T-helper 2 cell treated with Interferon-gamma antibody and Interleukin-4, amounts not matched to agents 5 μg/mL and 100 μg/mL, for 36 hours (primary cell): Measurements from ENCODE around the gene BRIP1.
"Not testable (repeated sequence)": the region's sequence is repeated elsewhere in the genome, so short reads cannot be mapped to it uniquely, and the experiment has no call there.

Source experiments
- DNase-seq: peaks from one replicate; pipeline ENCODE4 v3.0.0; 2021; ENCODE audit warnings: low spot score
- H3K27ac Mint-ChIP-seq: one replicate; pipeline ENCODE4 v1.8.0; 2021; ENCODE audit warnings: mild to moderate bottlenecking, mixed read lengths
- H3K27me3 Mint-ChIP-seq: one replicate; pipeline ENCODE4 v1.8.0; 2021; ENCODE audit warnings: low read depth, mixed read lengths
- H3K36me3 Mint-ChIP-seq: one replicate; pipeline ENCODE4 v1.8.0; 2021; ENCODE audit warnings: low read depth, mixed read lengths
- H3K4me1 Mint-ChIP-seq: one replicate; pipeline ENCODE4 v1.8.0; 2021; ENCODE audit warnings: low read depth, mixed read lengths
- H3K4me3 Mint-ChIP-seq: one replicate; pipeline ENCODE4 v1.8.0; 2022; ENCODE audit warnings: mild to moderate bottlenecking, moderate library complexity, mixed read lengths
- H3K9me3 Mint-ChIP-seq: one replicate; pipeline ENCODE4 v1.8.0; 2021; ENCODE audit warnings: mixed read lengths

BRIP1 gene

GRCh38 chr17:61878520-61878919, 15.2 kb upstream of the BRIP1 start:
- Mint-ChIP-seq H3K4me3 (no peak overlapping the region), H3K36me3 (peaks cover 26% of the 10 kb centered on the region)

GRCh38 chr17:61877837-61878236, 14.5 kb upstream of the BRIP1 start:
- Mint-ChIP-seq H3K9me3 (no peaks in the 10 kb centered on the region), H3K36me3 (peaks cover 25% of the 10 kb centered on the region), H3K27ac (no peak overlapping the region), H3K4me1 (peaks cover 3% of the 10 kb centered on the region), H3K4me3 (no peak overlapping the region), H3K27me3 (no peaks in the 10 kb centered on the region)
- no peak for DNase-seq

More at GRCh38 chr17:61878520-61878919, 15.2 kb upstream of the BRIP1 start:
- no peak for DNase-seq
- Mint-ChIP-seq H3K27me3 (no peaks in the 10 kb centered on the region), H3K4me1 (peaks cover 3% of the 10 kb centered on the region), H3K27ac (no peak overlapping the region), H3K9me3 (no peaks in the 10 kb centered on the region)

GRCh38 chr17:61875804-61876203, 12.5 kb upstream of the BRIP1 start:
- H3K4me3 Mint-ChIP-seq = no peak overlapping the region
- peaks cover 3% of the 10 kb centered on the region for H3K4me1 Mint-ChIP-seq
- DNase-seq = no peak
- peaks cover 27% of the 10 kb centered on the region for H3K36me3 Mint-ChIP-seq
- no peaks in the 10 kb centered on the region for H3K9me3 Mint-ChIP-seq
- H3K27ac Mint-ChIP-seq = no peak overlapping the region
- H3K27me3 Mint-ChIP-seq = no peaks in the 10 kb centered on the region

GRCh38 chr17:61875285-61875684, 12.0 kb upstream of the BRIP1 start:
- Mint-ChIP-seq H3K9me3 (no peaks in the 10 kb centered on the region), H3K27me3 (no peaks in the 10 kb centered on the region), H3K36me3 (peaks cover 24% of the 10 kb centered on the region), H3K27ac (no peak overlapping the region), H3K4me1 (peaks cover 3% of the 10 kb centered on the region), H3K4me3 (no peak overlapping the region)
- DNase-seq = no peak

GRCh38 chr17:61874075-61874474, 10.7 kb upstream of the BRIP1 start:
- Mint-ChIP-seq H3K27me3 (no peaks in the 10 kb centered on the region), H3K4me3 (no peak overlapping the region), H3K4me1 (peaks cover 3% of the 10 kb centered on the region), H3K9me3 (no peaks in the 10 kb centered on the region), H3K27ac (no peak overlapping the region), H3K36me3 (peaks cover 29% of the 10 kb centered on the region)
- no peak for DNase-seq

- Mint-ChIP-seq H3K36me3 (peaks cover 19% of the 10 kb centered on the region), H3K4me1 (peaks cover 3% of the 10 kb centered on the region), H3K27ac (no peak overlapping the region), H3K4me3 (no peak overlapping the region), H3K9me3 (no peaks in the 10 kb centered on the region), H3K27me3 (no peaks in the 10 kb centered on the region)
- no peak for DNase-seq
Observed at GRCh38 chr17:61872099-61872498, 8.8 kb upstream of the BRIP1 start.

GRCh38 chr17:61869138-61869537, 5.8 kb upstream of the BRIP1 start:
- peaks cover 6% of the 10 kb centered on the region for H3K4me1 Mint-ChIP-seq
- no peak overlapping the region for H3K27ac Mint-ChIP-seq
- H3K9me3 Mint-ChIP-seq = no peaks in the 10 kb centered on the region
- no peaks in the 10 kb centered on the region for H3K27me3 Mint-ChIP-seq
- peaks cover 13% of the 10 kb centered on the region for H3K36me3 Mint-ChIP-seq
- DNase-seq = no peak
- no peak overlapping the region for H3K4me3 Mint-ChIP-seq

GRCh38 chr17:61868074-61868473, 4.7 kb upstream of the BRIP1 start:
- H3K4me3 Mint-ChIP-seq = no peak overlapping the region
- DNase-seq = no peak
- H3K4me1 Mint-ChIP-seq = peaks cover 9% of the 10 kb centered on the region
- no peaks in the 10 kb centered on the region for H3K9me3 Mint-ChIP-seq
- peaks cover 13% of the 10 kb centered on the region for H3K36me3 Mint-ChIP-seq
- H3K27me3 Mint-ChIP-seq = no peaks in the 10 kb centered on the region
- H3K27ac Mint-ChIP-seq = no peak overlapping the region

GRCh38 chr17:61867033-61867432, 3.7 kb upstream of the BRIP1 start:
- Mint-ChIP-seq H3K9me3 (no peaks in the 10 kb centered on the region), H3K27ac (no peak overlapping the region), H3K4me1 (peaks cover 17% of the 10 kb centered on the region), H3K36me3 (peaks cover 11% of the 10 kb centered on the region), H3K4me3 (no peak overlapping the region), H3K27me3 (no peaks in the 10 kb centered on the region)
- no peak for DNase-seq

GRCh38 chr17:61863801-61864126, 436 bp upstream of the BRIP1 start:
- Mint-ChIP-seq H3K4me3 (peak overlapping the region; percentile 99), H3K27me3 (no peaks in the 10 kb centered on the region), H3K36me3 (peaks cover 11% of the 10 kb centered on the region), H3K4me1 (peaks cover 30% of the 10 kb centered on the region), H3K9me3 (no peaks in the 10 kb centered on the region), H3K27ac (peak overlapping the region; percentile 95)
- DNase-seq = no peak

GRCh38 chr17:61862105-61862574, 1.2 kb downstream of the BRIP1 start:
- Mint-ChIP-seq H3K4me3 (peak overlapping the region; percentile 99), H3K9me3 (no peaks in the 10 kb centered on the region), H3K4me1 (peaks cover 30% of the 10 kb centered on the region), H3K27me3 (no peaks in the 10 kb centered on the region), H3K36me3 (peaks cover 10% of the 10 kb centered on the region), H3K27ac (peak overlapping the region; percentile 95)
- DNase-seq = no peak

- DNase-seq, H3K27me3 Mint-ChIP-seq, H3K27ac Mint-ChIP-seq, H3K4me3 Mint-ChIP-seq, H3K9me3 Mint-ChIP-seq: not testable (repeated sequence)
- H3K36me3 Mint-ChIP-seq = peaks cover 17% of the 10 kb centered on the region
- peaks cover 35% of the 10 kb centered on the region for H3K4me1 Mint-ChIP-seq
Observed at GRCh38 chr17:61860397-61860796, 2.9 kb downstream of the BRIP1 start.

GRCh38 chr17:61856035-61856434, 7.3 kb downstream of the BRIP1 start:
- Mint-ChIP-seq H3K9me3 (no peaks in the 10 kb centered on the region), H3K4me3 (no peak overlapping the region), H3K27me3 (no peaks in the 10 kb centered on the region), H3K36me3 (peaks cover 35% of the 10 kb centered on the region), H3K4me1 (peaks cover 18% of the 10 kb centered on the region), H3K27ac (no peak overlapping the region)
- DNase-seq = no peak

GRCh38 chr17:61852857-61853256, 10.5 kb downstream of the BRIP1 start:
- Mint-ChIP-seq H3K4me3 (no peak overlapping the region), H3K4me1 (peaks cover 13% of the 10 kb centered on the region), H3K27me3 (no peaks in the 10 kb centered on the region), H3K9me3 (no peaks in the 10 kb centered on the region), H3K27ac (no peak overlapping the region), H3K36me3 (peaks cover 35% of the 10 kb centered on the region)
- no peak for DNase-seq

- no peak for DNase-seq
- Mint-ChIP-seq H3K27ac (no peak overlapping the region), H3K27me3 (no peaks in the 10 kb centered on the region), H3K9me3 (no peaks in the 10 kb centered on the region), H3K4me3 (no peak overlapping the region), H3K36me3 (peaks cover 34% of the 10 kb centered on the region), H3K4me1 (peaks cover 4% of the 10 kb centered on the region)
Observed at GRCh38 chr17:61849674-61850073, 13.7 kb downstream of the BRIP1 start.
